ENCODE results near the gene NBAS.
"Not testable (repeated sequence)": the region's sequence is repeated elsewhere in the genome, so short reads cannot be mapped to it uniquely, and the experiment has no call there.

Gene NBAS

DNA sequence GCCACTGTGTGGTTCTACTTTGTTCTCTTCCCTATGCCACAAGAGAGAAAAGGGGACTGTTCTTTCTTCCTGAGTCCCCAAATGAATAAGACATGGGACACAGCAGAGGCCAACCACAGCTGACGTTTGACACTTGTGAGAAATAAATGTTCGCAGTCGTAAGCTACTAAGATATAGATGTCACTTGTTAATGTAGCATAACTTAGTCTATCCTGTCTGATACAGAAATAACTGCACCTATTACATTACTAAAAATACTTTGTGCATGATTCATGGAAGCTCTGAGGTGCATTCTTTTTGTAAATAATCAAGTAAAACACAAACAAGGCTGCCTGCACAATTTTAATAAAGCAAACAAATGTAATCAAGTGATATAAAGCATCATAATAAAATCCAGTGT, 148.8 kb downstream of the NBAS start:
- DNase-seq (ENCODE audit: low read depth), result no peak
- TF ChIP-seq CTCF (IDR thresholded peaks at IDR 0.05; ENCODE audit: control insufficient read depth, insufficient read depth, low read depth, low read length, missing control alignments), result no peak
- H3K4me3 ChIP-seq (ENCODE audit: control insufficient read depth, low read depth, low read length), result no peak overlapping the region

DNA sequence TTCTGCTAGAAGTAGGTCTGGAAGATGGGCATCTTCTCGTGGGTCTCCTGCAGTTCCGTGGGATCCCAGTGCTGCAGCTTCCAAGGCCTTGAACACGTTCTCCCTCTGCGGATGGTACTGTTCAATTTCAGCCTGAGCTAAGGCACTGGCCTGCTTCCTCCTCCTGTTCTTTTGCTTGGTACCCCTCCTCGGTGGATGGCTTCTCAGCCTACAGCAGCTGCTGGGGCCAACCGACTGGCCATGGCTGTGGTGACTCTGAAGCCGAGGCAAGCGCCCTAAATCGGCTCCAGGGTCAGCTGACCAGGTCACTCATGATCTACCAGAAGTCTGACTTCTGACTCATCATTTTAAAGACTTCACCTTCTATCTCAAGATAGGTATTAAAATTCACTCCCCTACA, 150.2 kb downstream of the NBAS start:
- DNase-seq (ENCODE audit: low read depth), result no peak

GRCh38 chr2:15408759-15409158, 152.4 kb downstream of the NBAS start:
- no peak overlapping the region for H3K4me3 ChIP-seq (ENCODE audit: control insufficient read depth, low read depth, low read length)
- no peak for DNase-seq (ENCODE audit: low read depth)
- no peak for TF ChIP-seq CTCF (IDR thresholded peaks at IDR 0.05; ENCODE audit: control insufficient read depth, insufficient read depth, low read depth, low read length, missing control alignments)

More for the DNA sequence above, 150.2 kb downstream of the NBAS start:
- H3K4me3 ChIP-seq (ENCODE audit: control insufficient read depth, low read depth, low read length), result no peak overlapping the region
- TF ChIP-seq CTCF (IDR thresholded peaks at IDR 0.05; ENCODE audit: control insufficient read depth, insufficient read depth, low read depth, low read length, missing control alignments), result no peak

DNA sequence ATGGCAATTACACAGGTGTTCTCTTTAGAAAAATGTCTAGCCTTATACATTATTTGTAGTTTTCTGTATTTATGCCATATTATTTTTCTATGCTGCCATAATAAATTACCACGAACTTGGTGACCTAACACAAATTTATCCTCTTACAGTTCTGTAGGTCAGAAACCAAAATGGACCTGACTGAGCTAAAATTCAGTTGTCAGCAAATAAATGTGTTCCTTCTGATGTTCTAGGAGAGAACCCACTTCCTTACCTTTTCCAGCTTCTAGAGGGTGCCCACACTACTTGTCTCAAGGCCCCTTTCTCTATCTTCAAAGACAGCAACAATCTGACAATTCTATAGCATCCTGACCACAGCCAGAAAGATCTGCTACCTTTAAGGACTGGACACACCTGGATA, 153.5 kb downstream of the NBAS start:
- H3K4me3 ChIP-seq (ENCODE audit: control insufficient read depth, low read depth, low read length), result no peak overlapping the region
- no peak for TF ChIP-seq CTCF (IDR thresholded peaks at IDR 0.05; ENCODE audit: control insufficient read depth, insufficient read depth, low read depth, low read length, missing control alignments)
- no peak for DNase-seq (ENCODE audit: low read depth)

DNA sequence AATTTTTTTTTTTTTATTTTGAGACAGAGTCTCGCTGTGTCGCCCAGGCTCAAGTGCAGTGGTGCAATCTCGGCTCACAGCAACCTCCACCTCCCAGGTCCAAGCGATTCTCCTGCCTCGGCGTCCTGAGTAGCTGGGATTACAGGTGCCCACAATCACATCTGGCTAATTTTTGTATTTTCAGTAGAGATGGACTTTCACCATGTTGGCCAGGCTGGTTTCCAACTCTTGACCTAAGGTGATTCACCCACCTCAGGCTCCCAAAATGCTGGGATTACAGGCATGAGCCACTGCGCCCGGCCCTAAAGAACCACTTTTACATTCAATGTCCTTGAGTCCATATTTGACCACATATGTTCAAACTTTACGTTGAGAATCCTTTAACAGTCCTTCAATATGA, 156.6 kb downstream of the NBAS start:
- H3K4me3 ChIP-seq (ENCODE audit: control insufficient read depth, low read depth, low read length); DNase-seq (ENCODE audit: low read depth): not testable (repeated sequence)

DNA sequence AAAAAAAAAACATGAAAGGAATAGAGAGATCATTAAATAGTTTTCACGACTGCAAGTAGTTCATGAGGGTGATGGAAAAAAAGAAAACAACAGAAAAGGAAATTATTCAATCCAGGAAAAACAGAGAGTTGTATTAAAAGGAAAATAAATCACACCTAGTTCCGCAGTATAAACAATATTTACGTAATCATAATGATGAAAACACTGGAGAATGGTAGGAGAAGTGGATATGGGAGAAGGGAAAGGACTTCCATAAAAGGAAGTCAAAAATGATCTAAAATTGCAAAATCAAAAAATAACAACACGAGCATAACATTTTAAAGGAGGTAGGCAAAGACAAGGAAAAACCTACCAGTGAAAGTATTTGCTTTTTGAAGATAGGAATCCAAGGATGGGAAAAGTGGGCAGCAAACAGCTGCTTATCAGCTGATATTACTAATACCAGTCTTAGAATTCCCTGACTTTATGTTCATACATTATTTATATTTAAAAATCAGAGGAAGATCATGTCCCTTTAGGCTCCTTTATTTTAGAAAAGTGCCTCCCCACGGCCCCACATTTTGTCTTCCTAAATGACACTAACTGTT, 160.8 kb downstream of the NBAS start:
- TF ChIP-seq CTCF (IDR thresholded peaks at IDR 0.05; ENCODE audit: control insufficient read depth, insufficient read depth, low read depth, low read length, missing control alignments), result no peak
- H3K4me3 ChIP-seq (ENCODE audit: control insufficient read depth, low read depth, low read length), result no peak overlapping the region
- no peak for DNase-seq (ENCODE audit: low read depth)

- H3K4me3 ChIP-seq (ENCODE audit: control insufficient read depth, low read depth, low read length), result no peak overlapping the region
- TF ChIP-seq CTCF (IDR thresholded peaks at IDR 0.05; ENCODE audit: control insufficient read depth, insufficient read depth, low read depth, low read length, missing control alignments), result no peak
- DNase-seq (ENCODE audit: low read depth), result no peak
Observed at GRCh38 chr2:15399241-15399640, 161.9 kb downstream of the NBAS start.

All from AG09309 (cell line).